WTC11 (cell line): Measurements from ENCODE around the gene PRR7. TPM values are rescaled to one million over a fixed set of nuclear protein-coding genes. Genes with fewer than 3 reads are reported as not detected.

Experiments used
- ATAC-seq: fragments of 200-7000 bp; cut with Tn5 transposase; 2 replicates; pipeline ENCODE4 v1.10.0; 2021; ENCODE audit warnings: mild to moderate bottlenecking, moderate library complexity
- CTCF ChIA-PET: fragments of 300-600 bp; sonication (Branson Sonifier 250); formaldehyde crosslinking; loops from one replicate; lab custom pipeline; 2021; ENCODE audit warnings: antibody characterized with exemption; lab: Charles Lee
- POLR2A ChIA-PET: fragments of 350-600 bp; sonication (Branson Sonifier 250); formaldehyde crosslinking; loops from one replicate; lab custom pipeline; 2021; ENCODE audit warnings: antibody characterized with exemption; lab: Charles Lee
- DNase-seq: peaks from one replicate; pipeline ENCODE4 v3.0.0; 2021; ENCODE audit warnings: low spot score
- H3K27ac Mint-ChIP-seq: 2 replicates; pipeline ENCODE4 v1.8.0; 2021; ENCODE audit warnings: mixed read lengths
- H3K27me3 Mint-ChIP-seq: 2 replicates; pipeline ENCODE4 v1.8.0; 2021; ENCODE audit warnings: low read depth, mild to moderate bottlenecking, moderate library complexity, mixed read lengths
- H3K36me3 Mint-ChIP-seq: 2 replicates; pipeline ENCODE4 v1.8.0; 2021; ENCODE audit warnings: mixed read lengths
- H3K4me1 Mint-ChIP-seq: 2 replicates; pipeline ENCODE4 v1.8.0; 2022; ENCODE audit warnings: mixed read lengths
- H3K4me3 Mint-ChIP-seq: 2 replicates; pipeline ENCODE4 v1.8.0; 2021; ENCODE audit warnings: mild to moderate bottlenecking, moderate library complexity, mixed read lengths
- H3K9me3 Mint-ChIP-seq: 2 replicates; pipeline ENCODE4 v1.8.0; 2021; ENCODE audit warnings: mixed read lengths
- ATF1 ChIP-seq: sonication (generic); formaldehyde crosslinking; IDR thresholded peaks from 2 replicates; pipeline ENCODE4 v1.8.1; 2023; ENCODE audit warnings: mild to moderate bottlenecking, moderate library complexity, missing genetic modification reagents
- CREM ChIP-seq: sonication (generic); formaldehyde crosslinking; IDR thresholded peaks from 2 replicates; pipeline ENCODE4 v1.8.1; 2022; ENCODE audit warnings: mild to moderate bottlenecking, missing genetic modification reagents, moderate library complexity
- ETV6 ChIP-seq: sonication (generic); formaldehyde crosslinking; IDR thresholded peaks from 2 replicates; pipeline ENCODE4 v1.8.1; 2022; ENCODE audit warnings: mild to moderate bottlenecking, missing genetic modification reagents
- HMGA2 ChIP-seq: fragments of 250-450 bp; sonication (Bioruptor Pico); IDR thresholded peaks from 2 replicates; pipeline ENCODE4 v1.4.0; 2021; ENCODE audit warnings: mild to moderate bottlenecking, moderate library complexity
- HMGXB4 ChIP-seq: sonication (generic); formaldehyde crosslinking; IDR thresholded peaks from 2 replicates; pipeline ENCODE4 v1.8.1; 2023; ENCODE audit warnings: mild to moderate bottlenecking, moderate library complexity, missing genetic modification reagents
- JUN ChIP-seq: sonication (generic); formaldehyde crosslinking; IDR thresholded peaks from 2 replicates; pipeline ENCODE4 v1.8.0; 2023; ENCODE audit warnings: mild to moderate bottlenecking, missing genetic modification reagents
- KAT7 ChIP-seq: sonication (generic); formaldehyde crosslinking; IDR thresholded peaks from 2 replicates; pipeline ENCODE4 v1.8.1; 2023; ENCODE audit warnings: missing genetic modification reagents, mild to moderate bottlenecking, borderline replicate concordance
- MXD4 ChIP-seq: fragments of 250-450 bp; sonication (Bioruptor Pico); IDR thresholded peaks from 2 replicates; pipeline ENCODE4 v1.8.0; 2021; ENCODE audit warnings: mild to moderate bottlenecking, moderate library complexity, borderline replicate concordance
- NFYB ChIP-seq: sonication (generic); formaldehyde crosslinking; conservative IDR thresholded peaks from 2 replicates; pipeline ENCODE4 v1.8.0; 2022; ENCODE audit warnings: low read depth, missing genetic modification reagents
- PRRX2 ChIP-seq: fragments of 250-450 bp; sonication (Bioruptor Pico); IDR thresholded peaks from 2 replicates; pipeline ENCODE4 v1.8.0; 2021; ENCODE audit warnings: mild to moderate bottlenecking
- RELA ChIP-seq: sonication (generic); formaldehyde crosslinking; IDR thresholded peaks from 2 replicates; pipeline ENCODE4 v1.8.1; 2022; ENCODE audit warnings: missing genetic modification reagents, mild to moderate bottlenecking, borderline replicate concordance
- SOX15 ChIP-seq: fragments of 250-450 bp; sonication (Bioruptor Pico); IDR thresholded peaks from 2 replicates; pipeline ENCODE4 v1.9.0; 2021; ENCODE audit warnings: mild to moderate bottlenecking
- TCF7 ChIP-seq: sonication (generic); formaldehyde crosslinking; IDR thresholded peaks from 2 replicates; pipeline ENCODE4 v1.8.0; 2022; ENCODE audit warnings: mild to moderate bottlenecking, low read depth, missing genetic modification reagents, moderate library complexity
- USF2 ChIP-seq: sonication (generic); formaldehyde crosslinking; IDR thresholded peaks from 2 replicates; pipeline ENCODE4 v1.8.1; 2023; ENCODE audit warnings: mild to moderate bottlenecking, missing genetic modification reagents, moderate library complexity
- ZBTB21 ChIP-seq: sonication (generic); formaldehyde crosslinking; IDR thresholded peaks from 2 replicates; pipeline ENCODE4 v1.8.1; 2023; ENCODE audit warnings: mild to moderate bottlenecking, missing genetic modification reagents, borderline replicate concordance
- ZNF138 ChIP-seq: sonication (generic); formaldehyde crosslinking; conservative IDR thresholded peaks from 2 replicates; pipeline ENCODE4 v1.8.1; 2022; ENCODE audit warnings: mild to moderate bottlenecking, moderate library complexity, missing genetic modification reagents
- ZNF232 ChIP-seq: sonication (generic); formaldehyde crosslinking; IDR thresholded peaks from 2 replicates; pipeline ENCODE4 v1.8.0; 2022; ENCODE audit warnings: mild to moderate bottlenecking, missing genetic modification reagents
- ZNF423 ChIP-seq: fragments of 250-450 bp; sonication (Bioruptor Pico); IDR thresholded peaks from 2 replicates; pipeline ENCODE4 v2.1.2; 2022; ENCODE audit warnings: mild to moderate bottlenecking, moderate library complexity
- ZNF671 ChIP-seq: fragments of 250-450 bp; sonication (Bioruptor Pico); IDR thresholded peaks from 2 replicates; pipeline ENCODE4 v1.8.0; 2021; ENCODE audit warnings: mild to moderate bottlenecking
- total RNA-seq: library from RNA; stranded (reverse); gene quantifications from 3 replicates; pipeline ENCODE4 v1.2.3, GENCODE V29; 2021
- TF ChIP-seq, protein P1 (sequence below): fragments of 250-450 bp; sonication (Bioruptor Pico); IDR thresholded peaks from 2 replicates; pipeline ENCODE4 v1.9.0; 2021; ENCODE audit warnings: mild to moderate bottlenecking
- TF ChIP-seq, protein P2 (sequence below): fragments of 250-450 bp; sonication (Bioruptor Pico); IDR thresholded peaks from 2 replicates; pipeline ENCODE4 v1.8.0; 2021; ENCODE audit warnings: mild to moderate bottlenecking
- TF ChIP-seq, protein P3 (sequence below): sonication (generic); formaldehyde crosslinking; conservative IDR thresholded peaks from 2 replicates; pipeline ENCODE4 v1.8.1; 2023; ENCODE audit warnings: mild to moderate bottlenecking, low read depth, missing genetic modification reagents, moderate library complexity
- TF ChIP-seq, protein P4 (sequence below): sonication (generic); formaldehyde crosslinking; IDR thresholded peaks from 2 replicates; pipeline ENCODE4 v1.8.1; 2022; ENCODE audit warnings: low read depth, missing genetic modification reagents, borderline replicate concordance

The PRR7 gene
- total RNA-seq, 1 experiment from 2014 or later = 13.1 TPM

- TF ChIP-seq ZNF423 (CRISPR knock-in tag) = no peak
Measured at GRCh38 chr5:177430972-177431316, 15.7 kb upstream of the PRR7 start (continued).

GRCh38 chr5:177431317-177432142 is 15.1 kb upstream of the PRR7 start:
- ATAC-seq = no peak
- CTCF ChIA-PET = interaction anchor here (0.8 to 9.4 kb wide), 8 partner anchors 16 to 124 kb away, joined by 3 to 95 read pairs (median 4); partner anchors contain the start of gene PFN3
- H3K27ac Mint-ChIP-seq = no peak overlapping the region
- TF ChIP-seq SOX15 (CRISPR knock-in tag) (no peak), TCF7 (CRISPR knock-in tag) (no peak), JUN (CRISPR knock-in tag) (no peak), HMGXB4 (CRISPR knock-in tag) (no peak), NFYB (CRISPR knock-in tag) (no peak), ETV6 (CRISPR knock-in tag) (no peak), CREM (CRISPR knock-in tag) (no peak), ATF1 (CRISPR knock-in tag) (no peak), ZNF138 (CRISPR knock-in tag) (no peak), HMGA2 (CRISPR knock-in tag) (no peak), USF2 (CRISPR knock-in tag) (no peak), PRRX2 (no peak), MXD4 (no peak)
- TF ChIP-seq, protein P1, sequence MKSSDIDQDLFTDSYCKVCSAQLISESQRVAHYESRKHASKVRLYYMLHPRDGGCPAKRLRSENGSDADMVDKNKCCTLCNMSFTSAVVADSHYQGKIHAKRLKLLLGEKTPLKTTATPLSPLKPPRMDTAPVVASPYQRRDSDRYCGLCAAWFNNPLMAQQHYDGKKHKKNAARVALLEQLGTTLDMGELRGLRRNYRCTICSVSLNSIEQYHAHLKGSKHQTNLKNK = no peak
- TF ChIP-seq, protein P2, sequence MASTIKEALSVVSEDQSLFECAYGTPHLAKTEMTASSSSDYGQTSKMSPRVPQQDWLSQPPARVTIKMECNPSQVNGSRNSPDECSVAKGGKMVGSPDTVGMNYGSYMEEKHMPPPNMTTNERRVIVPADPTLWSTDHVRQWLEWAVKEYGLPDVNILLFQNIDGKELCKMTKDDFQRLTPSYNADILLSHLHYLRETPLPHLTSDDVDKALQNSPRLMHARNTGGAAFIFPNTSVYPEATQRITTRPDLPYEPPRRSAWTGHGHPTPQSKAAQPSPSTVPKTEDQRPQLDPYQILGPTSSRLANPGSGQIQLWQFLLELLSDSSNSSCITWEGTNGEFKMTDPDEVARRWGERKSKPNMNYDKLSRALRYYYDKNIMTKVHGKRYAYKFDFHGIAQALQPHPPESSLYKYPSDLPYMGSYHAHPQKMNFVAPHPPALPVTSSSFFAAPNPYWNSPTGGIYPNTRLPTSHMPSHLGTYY (CRISPR knock-in tag) = no peak
- TF ChIP-seq, all 79 proteins: peak for 0
- Mint-ChIP-seq H3K4me1 (peaks cover 13% of the 10 kb centered on the region), H3K9me3 (no peaks in the 10 kb centered on the region), H3K36me3 (peaks cover 9% of the 10 kb centered on the region), H3K4me3 (no peak overlapping the region), H3K27me3 (no peaks in the 10 kb centered on the region)
- no peak for DNase-seq
- POLR2A ChIA-PET = no interaction called here

DNA sequence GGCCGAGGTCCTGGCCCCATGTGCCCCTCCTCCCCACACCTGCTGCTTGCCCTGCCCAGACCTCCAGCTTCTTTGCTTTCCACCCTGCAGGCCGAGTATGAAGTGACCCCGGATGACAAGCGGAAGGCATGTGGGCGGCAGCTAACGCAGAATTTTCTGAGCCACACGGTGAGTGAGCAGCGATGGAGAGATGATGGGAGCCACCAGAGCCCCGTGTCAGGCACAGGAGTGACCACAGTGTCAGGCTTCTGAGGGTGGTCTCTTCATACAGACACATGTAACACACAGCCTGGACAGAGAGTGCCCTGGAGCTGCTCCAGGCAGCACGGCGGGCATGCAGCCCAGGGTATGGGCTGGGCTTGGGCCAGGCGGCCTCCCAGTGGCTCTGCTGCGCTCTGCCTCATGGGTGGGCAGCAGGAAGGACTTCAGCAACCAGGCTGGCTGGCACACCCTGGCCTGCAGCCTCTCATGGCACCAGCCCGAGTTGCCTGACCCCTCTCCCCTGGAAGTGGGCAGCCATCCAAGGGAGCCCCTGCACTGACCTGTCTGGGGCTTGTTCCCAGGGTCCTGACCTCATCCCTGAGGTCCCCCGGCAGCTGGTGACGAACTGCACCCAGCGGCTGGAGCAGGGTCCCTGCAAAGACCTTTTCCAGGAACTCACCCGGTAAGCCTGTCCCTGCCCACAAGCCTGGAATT is 14.3 kb upstream of the PRR7 start:
- Mint-ChIP-seq H3K4me1 (peaks cover 11% of the 10 kb centered on the region), H3K27ac (no peak overlapping the region), H3K36me3 (peaks cover 14% of the 10 kb centered on the region), H3K4me3 (no peak overlapping the region), H3K9me3 (no peaks in the 10 kb centered on the region), H3K27me3 (no peaks in the 10 kb centered on the region)
- no peak for DNase-seq
- ChIA-PET CTCF (interaction anchor here (0.8 to 9.4 kb wide), 9 partner anchors 16 to 125 kb away, joined by 3 to 95 read pairs (median 3); partner anchors contain the start of gene PFN3), POLR2A (no interaction called here)
- ATAC-seq = no peak
- TF ChIP-seq, protein P3, sequence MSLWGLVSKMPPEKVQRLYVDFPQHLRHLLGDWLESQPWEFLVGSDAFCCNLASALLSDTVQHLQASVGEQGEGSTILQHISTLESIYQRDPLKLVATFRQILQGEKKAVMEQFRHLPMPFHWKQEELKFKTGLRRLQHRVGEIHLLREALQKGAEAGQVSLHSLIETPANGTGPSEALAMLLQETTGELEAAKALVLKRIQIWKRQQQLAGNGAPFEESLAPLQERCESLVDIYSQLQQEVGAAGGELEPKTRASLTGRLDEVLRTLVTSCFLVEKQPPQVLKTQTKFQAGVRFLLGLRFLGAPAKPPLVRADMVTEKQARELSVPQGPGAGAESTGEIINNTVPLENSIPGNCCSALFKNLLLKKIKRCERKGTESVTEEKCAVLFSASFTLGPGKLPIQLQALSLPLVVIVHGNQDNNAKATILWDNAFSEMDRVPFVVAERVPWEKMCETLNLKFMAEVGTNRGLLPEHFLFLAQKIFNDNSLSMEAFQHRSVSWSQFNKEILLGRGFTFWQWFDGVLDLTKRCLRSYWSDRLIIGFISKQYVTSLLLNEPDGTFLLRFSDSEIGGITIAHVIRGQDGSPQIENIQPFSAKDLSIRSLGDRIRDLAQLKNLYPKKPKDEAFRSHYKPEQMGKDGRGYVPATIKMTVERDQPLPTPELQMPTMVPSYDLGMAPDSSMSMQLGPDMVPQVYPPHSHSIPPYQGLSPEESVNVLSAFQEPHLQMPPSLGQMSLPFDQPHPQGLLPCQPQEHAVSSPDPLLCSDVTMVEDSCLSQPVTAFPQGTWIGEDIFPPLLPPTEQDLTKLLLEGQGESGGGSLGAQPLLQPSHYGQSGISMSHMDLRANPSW (CRISPR knock-in tag) = no peak
- TF ChIP-seq ZNF138 (CRISPR knock-in tag) = no peak
- no peak for TF ChIP-seq RELA (CRISPR knock-in tag)
- TF ChIP-seq, protein P4, sequence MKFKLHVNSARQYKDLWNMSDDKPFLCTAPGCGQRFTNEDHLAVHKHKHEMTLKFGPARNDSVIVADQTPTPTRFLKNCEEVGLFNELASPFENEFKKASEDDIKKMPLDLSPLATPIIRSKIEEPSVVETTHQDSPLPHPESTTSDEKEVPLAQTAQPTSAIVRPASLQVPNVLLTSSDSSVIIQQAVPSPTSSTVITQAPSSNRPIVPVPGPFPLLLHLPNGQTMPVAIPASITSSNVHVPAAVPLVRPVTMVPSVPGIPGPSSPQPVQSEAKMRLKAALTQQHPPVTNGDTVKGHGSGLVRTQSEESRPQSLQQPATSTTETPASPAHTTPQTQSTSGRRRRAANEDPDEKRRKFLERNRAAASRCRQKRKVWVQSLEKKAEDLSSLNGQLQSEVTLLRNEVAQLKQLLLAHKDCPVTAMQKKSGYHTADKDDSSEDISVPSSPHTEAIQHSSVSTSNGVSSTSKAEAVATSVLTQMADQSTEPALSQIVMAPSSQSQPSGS (CRISPR knock-in tag) = no peak
- TF ChIP-seq KAT7 (CRISPR knock-in tag) = no peak
- TF ChIP-seq ZNF232 (CRISPR knock-in tag) = no peak
- no peak for TF ChIP-seq ZNF671 (CRISPR knock-in tag)
- no peak for TF ChIP-seq NFYB (CRISPR knock-in tag)
- no peak for TF ChIP-seq ZBTB21 (CRISPR knock-in tag)
